GM23338 (cell line): ENCODE results near the gene PLA2G7. TPM values are rescaled to one million over a fixed set of nuclear protein-coding genes. Genes with fewer than 3 reads are reported as not detected.

Experiments used
- ATAC-seq: fragments of 200-7000 bp; cut with Tn5 transposase; 3 replicates; pipeline ENCODE4 v1.9.1; 2020
- DNase-seq: peaks from one replicate; pipeline ENCODE4 v3.0.0-alpha.2; 2015; ENCODE audit warnings: low spot score
- H2AFZ ChIP-seq: fragments of 200-600 bp; sonication (generic); 2 replicates; pipeline ENCODE4 v1.8.0; 2016; ENCODE audit warnings: antibody characterized with exemption, mild to moderate bottlenecking, moderate library complexity
- H3F3A ChIP-seq: fragments of 200-600 bp; sonication (generic); replicated peaks from 2 replicates; pipeline ENCODE4 v1.8.0; 2017; ENCODE audit warnings: antibody characterized with exemption, mixed run types, low read depth
- H3K27ac ChIP-seq: fragments of 200-600 bp; sonication (generic); 2 replicates; pipeline ENCODE4 v1.6.1; 2016; ENCODE audit warnings: low read depth
- H3K27me3 ChIP-seq: fragments of 200-600 bp; sonication (generic); 2 replicates; pipeline ENCODE4 v1.8.0; 2016; ENCODE audit warnings: mild to moderate bottlenecking, mixed run types, moderate library complexity; ENCODE audit not compliant: insufficient read depth
- H3K36me3 ChIP-seq: fragments of 200-600 bp; sonication (generic); 2 replicates; pipeline ENCODE4 v1.8.0; 2016; ENCODE audit warnings: mild to moderate bottlenecking; ENCODE audit not compliant: insufficient read depth
- H3K4me1 ChIP-seq: fragments of 200-600 bp; sonication (generic); 2 replicates; pipeline ENCODE4 v1.8.0; 2016; ENCODE audit warnings: mild to moderate bottlenecking, moderate library complexity; ENCODE audit not compliant: insufficient read depth
- H3K4me2 ChIP-seq: fragments of 200-600 bp; sonication (generic); 2 replicates; pipeline ENCODE4 v1.7.1; 2017; ENCODE audit warnings: mixed run types
- H3K4me3 ChIP-seq: fragments of 200-600 bp; sonication (generic); 2 replicates; pipeline ENCODE4 v1.6.1; 2016; ENCODE audit warnings: mixed run types
- H3K79me2 ChIP-seq: fragments of 200-600 bp; sonication (generic); replicated peaks from 2 replicates; pipeline ENCODE4 v1.8.0; 2017; ENCODE audit warnings: mild to moderate bottlenecking; ENCODE audit not compliant: insufficient read depth
- H3K9me2 ChIP-seq: fragments of 200-600 bp; sonication (generic); 2 replicates; pipeline ENCODE4 v1.8.0; 2017; ENCODE audit not compliant: insufficient read depth
- H4K20me1 ChIP-seq: fragments of 200-600 bp; sonication (generic); replicated peaks from 2 replicates; pipeline ENCODE4 v1.8.0; 2017; ENCODE audit warnings: mild to moderate bottlenecking; ENCODE audit not compliant: insufficient read depth
- H3K27ac Mint-ChIP-seq: 2 replicates; pipeline ENCODE4 v1.8.0; 2020; ENCODE audit warnings: inconsistent platforms, mild to moderate bottlenecking, moderate library complexity, mixed read lengths
- H3K27me3 Mint-ChIP-seq: 3 replicates; pipeline ENCODE4 v1.8.0; 2022; ENCODE audit warnings: low read depth, mild to moderate bottlenecking, moderate library complexity, mixed read lengths, inconsistent platforms; ENCODE audit not compliant: insufficient read depth, poor library complexity
- H3K36me3 Mint-ChIP-seq: 3 replicates; pipeline ENCODE4 v1.8.0; 2021; ENCODE audit warnings: low read depth, mild to moderate bottlenecking, inconsistent platforms, moderate library complexity, mixed read lengths
- H3K4me1 Mint-ChIP-seq: 3 replicates; pipeline ENCODE4 v1.8.0; 2020; ENCODE audit warnings: mild to moderate bottlenecking, inconsistent platforms, mixed read lengths
- H3K4me3 Mint-ChIP-seq: 3 replicates; pipeline ENCODE4 v1.8.0; 2021; ENCODE audit warnings: moderate library complexity, mild to moderate bottlenecking, inconsistent platforms, mixed read lengths
- H3K9me3 Mint-ChIP-seq: 3 replicates; pipeline ENCODE4 v1.8.0; 2020; ENCODE audit warnings: moderate library complexity, mild to moderate bottlenecking, inconsistent platforms, mixed read lengths
- REST ChIP-seq: IDR thresholded peaks from one replicate; pipeline ENCODE4 v1.6.1; 2018; ENCODE audit warnings: antibody characterized with exemption; ENCODE audit not compliant: unreplicated experiment
- STAT1 ChIP-seq: IDR thresholded peaks from one replicate; pipeline ENCODE4 v1.6.1; 2016; ENCODE audit warnings: antibody characterized with exemption; ENCODE audit not compliant: unreplicated experiment
- polyA plus RNA-seq: library from polyadenylated mRNA; unstranded; fragments of >200 nt; fragmentation: Nextera tagmentation; extraction: Ambion mirVana; gene quantifications from 2 replicates; pipeline ENCODE4 v1.2.1, GENCODE V29; 2016
- total RNA-seq: library from RNA; depleted of rRNA; stranded (reverse); fragments of >200 nt; shearing (Covaris generic); gene quantifications from 2 replicates; pipeline ENCODE4 v1.2.3, GENCODE V29; 2014
- TF ChIP-seq, protein P1 (sequence below): fragments of 250-450 bp; sonication (Bioruptor Pico); IDR thresholded peaks from 2 replicates; pipeline ENCODE4 v1.5.0; 2020; ENCODE audit warnings: mild to moderate bottlenecking, moderate library complexity

The PLA2G7 gene
- total and polyA plus RNA-seq, 2 experiments from 2014 or later: 2.4 to 2.8 TPM

- Histone ChIP-seq H4K20me1 (no peaks in the 10 kb centered on the region), H3K79me2 (no peaks in the 10 kb centered on the region), H3K4me3 (no peak overlapping the region), H3K27me3 (no peaks in the 10 kb centered on the region), H3K27ac (no peak overlapping the region), H3K9me2 (peaks cover 22% of the 10 kb centered on the region), H3K4me1 (peaks cover 11% of the 10 kb centered on the region), H3K36me3 (no peaks in the 10 kb centered on the region), H2AFZ (peak overlapping the region; percentile 85; the same call in 1 of the 2 replicates), H3K4me2 (peak overlapping the region; percentile 5; the same call in 1 of the 2 replicates), H3F3A (no peaks in the 10 kb centered on the region)
- ATAC-seq (peak; percentile 41), DNase-seq (no peak)
- no peak for TF ChIP-seq STAT1
- TF ChIP-seq, protein P1, sequence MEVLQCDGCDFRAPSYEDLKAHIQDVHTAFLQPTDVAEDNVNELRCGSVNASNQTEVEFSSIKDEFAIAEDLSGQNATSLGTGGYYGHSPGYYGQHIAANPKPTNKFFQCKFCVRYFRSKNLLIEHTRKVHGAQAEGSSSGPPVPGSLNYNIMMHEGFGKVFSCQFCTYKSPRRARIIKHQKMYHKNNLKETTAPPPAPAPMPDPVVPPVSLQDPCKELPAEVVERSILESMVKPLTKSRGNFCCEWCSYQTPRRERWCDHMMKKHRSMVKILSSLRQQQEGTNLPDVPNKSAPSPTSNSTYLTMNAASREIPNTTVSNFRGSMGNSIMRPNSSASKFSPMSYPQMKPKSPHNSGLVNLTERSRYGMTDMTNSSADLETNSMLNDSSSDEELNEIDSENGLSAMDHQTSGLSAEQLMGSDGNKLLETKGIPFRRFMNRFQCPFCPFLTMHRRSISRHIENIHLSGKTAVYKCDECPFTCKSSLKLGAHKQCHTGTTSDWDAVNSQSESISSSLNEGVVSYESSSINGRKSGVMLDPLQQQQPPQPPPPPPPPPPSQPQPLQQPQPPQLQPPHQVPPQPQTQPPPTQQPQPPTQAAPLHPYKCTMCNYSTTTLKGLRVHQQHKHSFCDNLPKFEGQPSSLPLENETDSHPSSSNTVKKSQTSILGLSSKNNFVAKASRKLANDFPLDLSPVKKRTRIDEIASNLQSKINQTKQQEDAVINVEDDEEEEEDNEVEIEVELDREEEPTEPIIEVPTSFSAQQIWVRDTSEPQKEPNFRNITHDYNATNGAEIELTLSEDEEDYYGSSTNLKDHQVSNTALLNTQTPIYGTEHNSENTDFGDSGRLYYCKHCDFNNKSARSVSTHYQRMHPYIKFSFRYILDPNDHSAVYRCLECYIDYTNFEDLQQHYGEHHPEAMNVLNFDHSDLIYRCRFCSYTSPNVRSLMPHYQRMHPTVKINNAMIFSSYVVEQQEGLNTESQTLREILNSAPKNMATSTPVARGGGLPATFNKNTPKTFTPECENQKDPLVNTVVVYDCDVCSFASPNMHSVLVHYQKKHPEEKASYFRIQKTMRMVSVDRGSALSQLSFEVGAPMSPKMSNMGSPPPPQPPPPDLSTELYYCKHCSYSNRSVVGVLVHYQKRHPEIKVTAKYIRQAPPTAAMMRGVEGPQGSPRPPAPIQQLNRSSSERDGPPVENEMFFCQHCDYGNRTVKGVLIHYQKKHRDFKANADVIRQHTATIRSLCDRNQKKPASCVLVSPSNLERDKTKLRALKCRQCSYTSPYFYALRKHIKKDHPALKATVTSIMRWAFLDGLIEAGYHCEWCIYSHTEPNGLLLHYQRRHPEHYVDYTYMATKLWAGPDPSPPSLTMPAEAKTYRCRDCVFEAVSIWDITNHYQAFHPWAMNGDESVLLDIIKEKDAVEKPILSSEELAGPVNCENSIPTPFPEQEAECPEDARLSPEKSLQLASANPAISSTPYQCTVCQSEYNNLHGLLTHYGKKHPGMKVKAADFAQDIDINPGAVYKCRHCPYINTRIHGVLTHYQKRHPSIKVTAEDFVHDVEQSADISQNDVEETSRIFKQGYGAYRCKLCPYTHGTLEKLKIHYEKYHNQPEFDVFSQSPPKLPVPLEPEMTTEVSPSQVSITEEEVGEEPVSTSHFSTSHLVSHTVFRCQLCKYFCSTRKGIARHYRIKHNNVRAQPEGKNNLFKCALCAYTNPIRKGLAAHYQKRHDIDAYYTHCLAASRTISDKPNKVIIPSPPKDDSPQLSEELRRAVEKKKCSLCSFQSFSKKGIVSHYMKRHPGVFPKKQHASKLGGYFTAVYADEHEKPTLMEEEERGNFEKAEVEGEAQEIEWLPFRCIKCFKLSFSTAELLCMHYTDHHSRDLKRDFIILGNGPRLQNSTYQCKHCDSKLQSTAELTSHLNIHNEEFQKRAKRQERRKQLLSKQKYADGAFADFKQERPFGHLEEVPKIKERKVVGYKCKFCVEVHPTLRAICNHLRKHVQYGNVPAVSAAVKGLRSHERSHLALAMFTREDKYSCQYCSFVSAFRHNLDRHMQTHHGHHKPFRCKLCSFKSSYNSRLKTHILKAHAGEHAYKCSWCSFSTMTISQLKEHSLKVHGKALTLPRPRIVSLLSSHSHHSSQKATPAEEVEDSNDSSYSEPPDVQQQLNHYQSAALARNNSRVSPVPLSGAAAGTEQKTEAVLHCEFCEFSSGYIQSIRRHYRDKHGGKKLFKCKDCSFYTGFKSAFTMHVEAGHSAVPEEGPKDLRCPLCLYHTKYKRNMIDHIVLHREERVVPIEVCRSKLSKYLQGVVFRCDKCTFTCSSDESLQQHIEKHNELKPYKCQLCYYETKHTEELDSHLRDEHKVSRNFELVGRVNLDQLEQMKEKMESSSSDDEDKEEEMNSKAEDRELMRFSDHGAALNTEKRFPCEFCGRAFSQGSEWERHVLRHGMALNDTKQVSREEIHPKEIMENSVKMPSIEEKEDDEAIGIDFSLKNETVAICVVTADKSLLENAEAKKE: peak; percentile 53; the same call in 1 of the 2 replicates
- Mint-ChIP-seq H3K4me3 (no peak overlapping the region), H3K4me1 (peaks cover 19% of the 10 kb centered on the region), H3K27me3 (peaks cover 1% of the 10 kb centered on the region), H3K27ac (no peak overlapping the region), H3K9me3 (no peaks in the 10 kb centered on the region), H3K36me3 (no peaks in the 10 kb centered on the region)
These were observed 13.8 kb upstream of the PLA2G7 start for GRCh38 chr6:46748940-46749503.

- Mint-ChIP-seq H3K27ac (no peak within 1 kb of the TSS), H3K9me3 (no peaks in the 10 kb centered on the region), H3K4me1 (peaks cover 17% of the 10 kb centered on the region), H3K27me3 (peaks cover 1% of the 10 kb centered on the region), H3K36me3 (no peaks in the 10 kb centered on the region), H3K4me3 (no peak within 1 kb of the TSS)
- Histone ChIP-seq H3K4me3 (no peak within 1 kb of the TSS), H2AFZ (no peak within 1 kb of the TSS), H3K27me3 (no peaks in the 10 kb centered on the region), H3F3A (no peaks in the 10 kb centered on the region), H3K9me2 (peaks cover 32% of the 10 kb centered on the region), H3K4me1 (peaks cover 11% of the 10 kb centered on the region), H3K27ac (no peak within 1 kb of the TSS), H4K20me1 (no peaks in the 10 kb centered on the region), H3K4me2 (no peak within 1 kb of the TSS), H3K36me3 (no peaks in the 10 kb centered on the region), H3K79me2 (no peaks in the 10 kb centered on the region)
- ATAC-seq (no peak), DNase-seq (no peak)
- no peak for TF ChIP-seq REST
These were observed 11.5 kb upstream of the PLA2G7 start, which contains the start of gene ANKRD66 for GRCh38 chr6:46746696-46747095. TSS of gene ANKRD66 (plus strand) at chr6:46746933. CDS start at chr6:46751949, 5,016 bp downstream.
